Measurements from ENCODE around the gene PMF1. TPM values are rescaled to one million over a fixed set of nuclear protein-coding genes. Genes with fewer than 3 reads are reported as not detected.

Gene PMF1
- total RNA-seq, 1 donor from 2014 or later = 80.9 TPM

DNA sequence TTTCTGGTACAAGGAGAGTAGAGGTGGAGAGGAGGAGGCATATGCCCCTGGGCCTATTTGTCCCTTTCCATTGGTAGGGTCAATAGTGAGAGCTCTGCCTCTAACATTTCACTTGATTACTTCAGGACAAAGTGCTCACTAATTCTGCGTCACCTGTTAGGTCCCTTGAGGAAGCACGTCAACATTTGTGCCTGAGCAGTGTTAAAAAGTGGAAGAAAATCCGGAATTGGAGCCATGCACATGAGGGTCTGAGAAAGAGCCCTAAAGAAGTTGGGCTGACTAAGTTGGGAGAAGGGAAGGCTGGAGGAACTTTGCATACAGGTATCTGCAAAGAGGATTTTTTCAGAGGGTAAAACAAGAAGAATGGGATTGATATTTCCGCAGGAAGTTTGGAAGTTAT lies 17.0 kb upstream of the PMF1 start:
- no peak for DNase-seq (ENCODE audit: low spot score, unreplicated experiment)
- peak overlapping the region; percentile 97 for H3K4me3 Mint-ChIP-seq (ENCODE audit: low read depth)
- H3K36me3 Mint-ChIP-seq (ENCODE audit: insufficient read depth) = peaks cover 6% of the 10 kb centered on the region
- H3K9me3 Mint-ChIP-seq (ENCODE audit: low read depth) = no peaks in the 10 kb centered on the region
- H3K4me1 Mint-ChIP-seq (ENCODE audit: low read depth) = peaks cover 10% of the 10 kb centered on the region
- TF ChIP-seq, protein P1, sequence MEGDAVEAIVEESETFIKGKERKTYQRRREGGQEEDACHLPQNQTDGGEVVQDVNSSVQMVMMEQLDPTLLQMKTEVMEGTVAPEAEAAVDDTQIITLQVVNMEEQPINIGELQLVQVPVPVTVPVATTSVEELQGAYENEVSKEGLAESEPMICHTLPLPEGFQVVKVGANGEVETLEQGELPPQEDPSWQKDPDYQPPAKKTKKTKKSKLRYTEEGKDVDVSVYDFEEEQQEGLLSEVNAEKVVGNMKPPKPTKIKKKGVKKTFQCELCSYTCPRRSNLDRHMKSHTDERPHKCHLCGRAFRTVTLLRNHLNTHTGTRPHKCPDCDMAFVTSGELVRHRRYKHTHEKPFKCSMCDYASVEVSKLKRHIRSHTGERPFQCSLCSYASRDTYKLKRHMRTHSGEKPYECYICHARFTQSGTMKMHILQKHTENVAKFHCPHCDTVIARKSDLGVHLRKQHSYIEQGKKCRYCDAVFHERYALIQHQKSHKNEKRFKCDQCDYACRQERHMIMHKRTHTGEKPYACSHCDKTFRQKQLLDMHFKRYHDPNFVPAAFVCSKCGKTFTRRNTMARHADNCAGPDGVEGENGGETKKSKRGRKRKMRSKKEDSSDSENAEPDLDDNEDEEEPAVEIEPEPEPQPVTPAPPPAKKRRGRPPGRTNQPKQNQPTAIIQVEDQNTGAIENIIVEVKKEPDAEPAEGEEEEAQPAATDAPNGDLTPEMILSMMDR (IDR thresholded peaks at IDR 0.05; ENCODE audit: unreplicated experiment) = no peak
- no peaks in the 10 kb centered on the region for H3K27me3 Mint-ChIP-seq
- no peak overlapping the region for H3K27ac Mint-ChIP-seq

DNA sequence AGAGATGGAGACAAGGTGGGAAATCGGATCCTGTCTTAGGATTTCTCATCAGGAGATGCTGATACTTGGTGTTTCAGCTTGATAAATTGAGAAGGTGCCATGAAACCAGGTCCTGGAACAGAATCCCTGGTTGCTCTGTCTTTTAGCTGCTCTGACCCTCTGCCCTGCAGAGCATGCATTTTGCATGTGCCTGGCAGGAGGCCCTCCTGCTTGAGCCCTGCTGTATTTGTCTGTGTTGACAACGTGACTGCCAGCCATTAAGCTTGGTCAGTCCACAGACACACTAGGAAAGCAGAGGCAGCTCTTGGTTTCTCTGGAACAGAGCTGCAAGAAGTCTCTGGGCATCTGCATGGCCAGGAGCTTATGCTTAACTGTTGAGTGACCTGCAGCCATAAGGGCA lies 16.4 kb upstream of the PMF1 start:
- H3K27me3 Mint-ChIP-seq = no peaks in the 10 kb centered on the region
- peak overlapping the region; percentile 16 for H3K4me3 Mint-ChIP-seq (ENCODE audit: low read depth)
- TF ChIP-seq, protein P1 (IDR thresholded peaks at IDR 0.05; ENCODE audit: unreplicated experiment) = no peak
- H3K9me3 Mint-ChIP-seq (ENCODE audit: low read depth) = no peaks in the 10 kb centered on the region
- peaks cover 10% of the 10 kb centered on the region for H3K4me1 Mint-ChIP-seq (ENCODE audit: low read depth)
- H3K36me3 Mint-ChIP-seq (ENCODE audit: insufficient read depth) = peaks cover 5% of the 10 kb centered on the region
- DNase-seq (ENCODE audit: low spot score, unreplicated experiment) = no peak
- H3K27ac Mint-ChIP-seq = no peak overlapping the region

- DNase-seq (ENCODE audit: low spot score, unreplicated experiment) = no peak
- TF ChIP-seq, protein P1 (IDR thresholded peaks at IDR 0.05; ENCODE audit: unreplicated experiment) = no peak
- Mint-ChIP-seq H3K36me3 (ENCODE audit: insufficient read depth) (peaks cover 5% of the 10 kb centered on the region), H3K27ac (no peak overlapping the region), H3K27me3 (no peaks in the 10 kb centered on the region), H3K9me3 (ENCODE audit: low read depth) (no peaks in the 10 kb centered on the region), H3K4me1 (ENCODE audit: low read depth) (peaks cover 9% of the 10 kb centered on the region), H3K4me3 (ENCODE audit: low read depth) (no peak overlapping the region)
Observed at GRCh38 chr1:156198831-156199349, 13.9 kb upstream of the PMF1 start.

DNA sequence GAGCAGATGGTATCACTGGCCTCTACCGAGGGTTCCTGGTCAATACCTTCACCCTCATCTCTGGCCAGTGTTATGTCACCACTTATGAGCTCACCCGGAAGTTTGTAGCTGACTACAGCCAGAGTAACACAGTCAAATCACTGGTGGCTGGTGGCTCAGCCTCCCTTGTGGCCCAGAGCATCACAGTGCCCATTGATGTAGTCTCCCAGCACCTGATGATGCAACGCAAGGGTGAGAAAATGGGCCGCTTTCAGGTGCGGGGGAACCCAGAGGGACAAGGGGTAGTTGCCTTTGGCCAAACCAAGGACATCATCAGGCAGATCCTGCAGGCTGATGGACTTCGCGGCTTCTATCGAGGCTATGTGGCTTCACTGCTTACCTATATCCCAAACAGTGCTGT lies 12.8 kb upstream of the PMF1 start:
- Mint-ChIP-seq H3K4me1 (ENCODE audit: low read depth) (no peaks in the 10 kb centered on the region), H3K36me3 (ENCODE audit: insufficient read depth) (peaks cover 5% of the 10 kb centered on the region), H3K27ac (no peak overlapping the region), H3K27me3 (no peaks in the 10 kb centered on the region), H3K9me3 (ENCODE audit: low read depth) (no peaks in the 10 kb centered on the region), H3K4me3 (ENCODE audit: low read depth) (no peak overlapping the region)
- TF ChIP-seq, protein P1 (IDR thresholded peaks at IDR 0.05; ENCODE audit: unreplicated experiment) = no peak
- no peak for DNase-seq (ENCODE audit: low spot score, unreplicated experiment)

GRCh38 chr1:156203331-156203730 lies 9.5 kb upstream of the PMF1 start:
- TF ChIP-seq, protein P1 (IDR thresholded peaks at IDR 0.05; ENCODE audit: unreplicated experiment) = no peak
- Mint-ChIP-seq H3K36me3 (ENCODE audit: insufficient read depth) (peaks cover 5% of the 10 kb centered on the region), H3K4me1 (ENCODE audit: low read depth) (no peaks in the 10 kb centered on the region), H3K27me3 (no peaks in the 10 kb centered on the region), H3K9me3 (ENCODE audit: low read depth) (no peaks in the 10 kb centered on the region), H3K27ac (no peak overlapping the region), H3K4me3 (ENCODE audit: low read depth) (no peak overlapping the region)
- DNase-seq (ENCODE audit: low spot score, unreplicated experiment) = no peak
